ENCODE results near the gene PARP8.

DNA sequence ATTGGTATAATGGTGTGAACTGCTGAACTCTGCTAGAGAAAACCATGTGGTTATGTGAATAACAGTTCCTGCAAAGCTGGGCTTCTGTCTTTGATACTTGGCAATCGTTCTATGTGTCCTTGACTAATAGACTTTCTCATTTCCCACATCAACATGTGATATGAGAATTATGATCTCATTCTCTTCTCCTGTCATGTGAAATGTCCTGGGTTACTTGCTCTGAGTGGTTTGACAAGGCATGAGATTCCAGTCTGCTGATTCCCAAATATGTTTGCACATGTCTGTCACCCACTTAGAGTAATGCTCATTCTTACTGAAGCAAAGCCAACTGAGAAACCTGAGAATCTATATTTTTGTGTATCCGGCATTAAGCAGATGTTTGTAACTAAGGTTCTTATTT lies 141.2 kb downstream of the PARP8 start:
- TF ChIP-seq, protein P1, sequence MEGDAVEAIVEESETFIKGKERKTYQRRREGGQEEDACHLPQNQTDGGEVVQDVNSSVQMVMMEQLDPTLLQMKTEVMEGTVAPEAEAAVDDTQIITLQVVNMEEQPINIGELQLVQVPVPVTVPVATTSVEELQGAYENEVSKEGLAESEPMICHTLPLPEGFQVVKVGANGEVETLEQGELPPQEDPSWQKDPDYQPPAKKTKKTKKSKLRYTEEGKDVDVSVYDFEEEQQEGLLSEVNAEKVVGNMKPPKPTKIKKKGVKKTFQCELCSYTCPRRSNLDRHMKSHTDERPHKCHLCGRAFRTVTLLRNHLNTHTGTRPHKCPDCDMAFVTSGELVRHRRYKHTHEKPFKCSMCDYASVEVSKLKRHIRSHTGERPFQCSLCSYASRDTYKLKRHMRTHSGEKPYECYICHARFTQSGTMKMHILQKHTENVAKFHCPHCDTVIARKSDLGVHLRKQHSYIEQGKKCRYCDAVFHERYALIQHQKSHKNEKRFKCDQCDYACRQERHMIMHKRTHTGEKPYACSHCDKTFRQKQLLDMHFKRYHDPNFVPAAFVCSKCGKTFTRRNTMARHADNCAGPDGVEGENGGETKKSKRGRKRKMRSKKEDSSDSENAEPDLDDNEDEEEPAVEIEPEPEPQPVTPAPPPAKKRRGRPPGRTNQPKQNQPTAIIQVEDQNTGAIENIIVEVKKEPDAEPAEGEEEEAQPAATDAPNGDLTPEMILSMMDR (IDR thresholded peaks at IDR 0.05; ENCODE audit: borderline replicate concordance, extremely low read depth, low read length, poor library complexity, severe bottlenecking): no peak
- TF ChIP-seq EZH2 (IDR thresholded peaks at IDR 0.05; ENCODE audit: borderline replicate concordance, low read depth, low read length, severe bottlenecking): no peak

Data from DND-41 (cell line).